GM23248 (cell line): ENCODE measurements around the gene DGKG. TPM values are rescaled to one million over a fixed set of nuclear protein-coding genes. Genes with fewer than 3 reads are reported as not detected.

Experiments
- DNase-seq: peaks from one replicate; pipeline ENCODE4 v3.0.0-alpha.2; 2015
- H2AFZ ChIP-seq: fragments of 200-600 bp; sonication (generic); 2 replicates; pipeline ENCODE4 v1.6.1; 2016; ENCODE audit warnings: antibody characterized with exemption
- H3F3A ChIP-seq: fragments of 200-600 bp; sonication (generic); 2 replicates; pipeline ENCODE4 v1.6.1; 2016; ENCODE audit warnings: mild to moderate bottlenecking, antibody characterized with exemption, mixed run types; ENCODE audit not compliant: insufficient read depth
- H3K27ac ChIP-seq: fragments of 200-600 bp; sonication (generic); 2 replicates; pipeline ENCODE4 v1.5.1; 2016; ENCODE audit warnings: mild to moderate bottlenecking
- H3K27me3 ChIP-seq: fragments of 200-600 bp; sonication (generic); replicated peaks from 2 replicates; pipeline ENCODE4 v1.6.1; 2016; ENCODE audit warnings: mild to moderate bottlenecking; ENCODE audit not compliant: insufficient read depth
- H3K36me3 ChIP-seq: fragments of 200-600 bp; sonication (generic); 2 replicates; pipeline ENCODE4 v1.6.1; 2016; ENCODE audit warnings: low read depth, mild to moderate bottlenecking
- H3K4me1 ChIP-seq: fragments of 200-600 bp; sonication (generic); 2 replicates; pipeline ENCODE4 v1.6.1; 2016; ENCODE audit warnings: mild to moderate bottlenecking; ENCODE audit not compliant: insufficient read depth
- H3K4me2 ChIP-seq: fragments of 200-600 bp; sonication (generic); one replicate; pipeline ENCODE4 v1.6.1; 2016; ENCODE audit warnings: mild to moderate bottlenecking; ENCODE audit not compliant: unreplicated experiment
- H3K4me3 ChIP-seq: fragments of 200-600 bp; sonication (generic); 2 replicates; pipeline ENCODE4 v1.5.1; 2016; ENCODE audit warnings: mild to moderate bottlenecking
- H3K79me2 ChIP-seq: fragments of 200-600 bp; sonication (generic); 2 replicates; pipeline ENCODE4 v1.6.1; 2016; ENCODE audit warnings: mild to moderate bottlenecking; ENCODE audit not compliant: insufficient read depth
- H3K9ac ChIP-seq: fragments of 200-600 bp; sonication (generic); 2 replicates; pipeline ENCODE4 v1.6.1; 2016; ENCODE audit warnings: mild to moderate bottlenecking
- H3K9me2 ChIP-seq: fragments of 200-600 bp; sonication (generic); 2 replicates; pipeline ENCODE4 v1.6.1; 2016; ENCODE audit warnings: mixed run types, mild to moderate bottlenecking, moderate library complexity; ENCODE audit not compliant: insufficient read depth
- H3K9me3 ChIP-seq: fragments of 200-600 bp; sonication (generic); one replicate; pipeline ENCODE4 v1.6.1; 2017; ENCODE audit warnings: low read depth
- H4K20me1 ChIP-seq: fragments of 200-600 bp; sonication (generic); 2 replicates; pipeline ENCODE4 v1.6.0; 2016; ENCODE audit not compliant: insufficient read depth
- EZH2 ChIP-seq: fragments of 200-600 bp; sonication (generic); IDR thresholded peaks from 2 replicates; pipeline ENCODE4 v1.6.1; 2018; ENCODE audit warnings: antibody characterized with exemption, mild to moderate bottlenecking; ENCODE audit not compliant: insufficient read depth, poor library complexity, severe bottlenecking
- EZH2phosphoT487 ChIP-seq: fragments of 200-600 bp; sonication (generic); IDR thresholded peaks from 2 replicates; pipeline ENCODE4 v1.6.1; 2018; ENCODE audit warnings: antibody characterized with exemption, moderate library complexity, mild to moderate bottlenecking, low read depth; ENCODE audit not compliant: insufficient read depth
- WGBS, 2 experiments: methylation state at CpG; one replicate each; pipeline ENCODE4 v1.1.6; 2015 to 2017; ENCODE audit warnings: low lambda C conversion rate in 2 of 2, low coverage in 1 of 2; ENCODE audit errors: missing lambda C conversion rate in 2 of 2; 5-methylcytosine and 5-hydroxymethylcytosine counted together
- in situ Hi-C: fragments of 300-500 bp; cut with MboI; formaldehyde crosslinking; loops from 2 replicates; pipeline ENCODE4 v1.15.0; 2020
- polyA plus RNA-seq: library from polyadenylated mRNA; unstranded; fragments of >200 nt; fragmentation: Nextera tagmentation; extraction: Ambion mirVana; gene quantifications from 2 replicates; pipeline ENCODE4 v1.2.1, GENCODE V29; 2016
- total RNA-seq: library from RNA; depleted of rRNA; stranded (reverse); fragments of >200 nt; shearing (Covaris generic); gene quantifications from 2 replicates; pipeline ENCODE4 v1.2.3, GENCODE V29; 2014

Gene DGKG
- total and polyA plus RNA-seq, 2 experiments from 2014 or later, result not detected

DNA sequence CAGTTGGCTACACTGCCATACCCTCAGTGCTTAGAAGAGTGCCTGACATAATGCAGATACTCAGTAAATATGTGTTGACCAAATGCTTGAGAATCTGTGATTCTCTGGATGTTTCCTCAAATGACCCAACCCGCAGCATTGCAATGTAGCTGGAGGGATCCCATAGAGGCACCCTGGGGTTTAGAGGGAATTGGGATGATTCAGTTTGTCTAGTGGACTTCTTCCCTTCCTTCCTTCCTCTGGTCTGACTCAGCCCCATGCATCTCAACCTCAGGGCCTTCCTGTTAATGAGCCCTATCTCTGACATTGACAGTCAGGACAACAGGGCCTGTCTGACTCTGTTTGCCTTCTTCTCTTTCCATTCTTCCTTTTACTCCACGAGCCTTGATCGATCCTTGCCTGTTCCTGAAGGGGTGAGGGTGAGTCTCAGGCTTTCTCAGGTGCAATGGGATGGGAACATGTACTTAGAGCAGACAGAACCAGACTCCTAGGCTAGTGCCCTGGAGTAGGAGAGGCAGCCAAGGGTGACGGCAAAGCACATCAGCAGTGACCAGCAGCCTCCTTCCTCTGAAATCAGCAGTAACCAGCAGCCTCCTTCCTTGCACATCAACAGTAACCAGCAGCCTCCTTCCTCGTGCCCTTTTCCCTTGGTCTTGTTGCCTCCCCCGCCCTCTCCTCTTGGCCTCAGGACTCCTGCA is 78.2 kb downstream of the DGKG start:
- in situ Hi-C loops, result no loop called here
- peaks cover 44% of the 10 kb centered on the region for H3F3A ChIP-seq
- no peak overlapping the region for H2AFZ ChIP-seq
- no peak for TF ChIP-seq EZH2phosphoT487
- no peak for TF ChIP-seq EZH2
- 73 to 77% methylated on average over 6 of the region's 6 CpGs for WGBS, 2 experiments
- H3K36me3 ChIP-seq, result no peaks in the 10 kb centered on the region
- no peak overlapping the region for H3K9ac ChIP-seq
- no peaks in the 10 kb centered on the region for H3K79me2 ChIP-seq
- H4K20me1 ChIP-seq, result no peaks in the 10 kb centered on the region
- H3K4me3 ChIP-seq, result no peak overlapping the region
- H3K27ac ChIP-seq, result peak overlapping the region; percentile 50
- H3K9me2 ChIP-seq, result no peaks in the 10 kb centered on the region
- no peak overlapping the region for H3K4me2 ChIP-seq
- H3K9me3 ChIP-seq, result no peaks in the 10 kb centered on the region
- peak; percentile 86 for DNase-seq
- H3K27me3 ChIP-seq, result no peaks in the 10 kb centered on the region
- H3K4me1 ChIP-seq, result peaks cover 38% of the 10 kb centered on the region

DNA sequence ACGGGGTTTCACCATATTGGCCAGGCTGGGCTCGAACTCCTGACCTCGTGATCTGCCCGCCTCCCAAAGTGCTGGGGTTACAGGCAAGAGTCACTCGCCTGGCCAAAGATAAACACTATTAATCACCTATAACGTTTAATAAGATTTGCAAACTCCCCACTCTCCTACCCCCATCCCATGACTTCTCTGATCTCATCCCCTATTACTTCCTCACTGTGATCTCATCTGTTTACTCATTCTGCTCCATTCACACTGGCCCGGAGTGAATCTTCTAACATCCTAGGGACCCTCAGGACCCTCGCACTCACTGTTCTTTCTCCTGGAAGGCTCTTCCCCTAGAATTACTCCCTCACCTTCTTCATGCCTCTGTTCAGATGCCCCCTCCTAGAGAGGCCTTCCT is 78.9 kb downstream of the DGKG start:
- H3K9ac ChIP-seq, result no peak overlapping the region
- no peak overlapping the region for H3K4me2 ChIP-seq
- in situ Hi-C loops, result no loop called here
- H4K20me1 ChIP-seq, result no peaks in the 10 kb centered on the region
- WGBS, 2 experiments, result 59 to 60% methylated on average over 8 of the region's 8 CpGs
- no peaks in the 10 kb centered on the region for H3K9me3 ChIP-seq
- H3F3A ChIP-seq, result peaks cover 37% of the 10 kb centered on the region
- H3K36me3 ChIP-seq, result no peaks in the 10 kb centered on the region
- TF ChIP-seq EZH2 (no peak), EZH2phosphoT487 (no peak)
- H3K9me2 ChIP-seq, result no peaks in the 10 kb centered on the region
- no peaks in the 10 kb centered on the region for H3K27me3 ChIP-seq
- no peaks in the 10 kb centered on the region for H3K79me2 ChIP-seq
- no peak overlapping the region for H2AFZ ChIP-seq
- DNase-seq, result peak; percentile 26
- H3K27ac ChIP-seq, result peak overlapping the region; percentile 50
- peaks cover 31% of the 10 kb centered on the region for H3K4me1 ChIP-seq
- H3K4me3 ChIP-seq, result no peak overlapping the region

DNA sequence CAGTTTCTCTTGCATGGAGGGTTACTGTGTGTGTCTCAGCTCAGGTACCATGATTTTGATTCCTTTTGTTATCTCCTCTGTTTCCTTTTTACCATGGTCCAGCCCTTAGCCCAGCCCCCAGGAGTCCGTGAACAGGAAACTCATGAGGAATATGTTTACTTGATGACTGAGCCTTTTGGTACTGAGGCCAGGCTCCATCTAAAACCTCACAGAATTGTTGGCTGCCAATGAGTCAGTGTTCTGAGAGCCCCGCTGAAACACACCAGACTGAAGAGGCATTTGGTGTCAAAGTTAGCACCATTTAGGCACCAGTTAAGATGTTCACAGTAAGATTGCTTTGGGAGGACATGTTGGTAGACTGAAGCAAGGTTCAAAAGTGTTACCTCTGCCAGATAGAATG is 80.9 kb downstream of the DGKG start:
- Histone ChIP-seq H3K4me2 (peak overlapping the region; percentile 14), H3K9me3 (no peaks in the 10 kb centered on the region), H3K27ac (no peak overlapping the region), H4K20me1 (no peaks in the 10 kb centered on the region), H3K79me2 (no peaks in the 10 kb centered on the region), H3K27me3 (peaks cover 12% of the 10 kb centered on the region), H3K36me3 (no peaks in the 10 kb centered on the region), H3K9ac (no peak overlapping the region), H2AFZ (no peak overlapping the region), H3K4me1 (peaks cover 22% of the 10 kb centered on the region), H3K4me3 (no peak overlapping the region), H3F3A (peaks cover 28% of the 10 kb centered on the region), H3K9me2 (no peaks in the 10 kb centered on the region)
- 0% methylated on average over 2 of the region's 2 CpGs for WGBS, 2 experiments
- DNase-seq, result peak; percentile 91
- TF ChIP-seq EZH2 (no peak), EZH2phosphoT487 (no peak)
- in situ Hi-C loops, result no loop called here

DNA sequence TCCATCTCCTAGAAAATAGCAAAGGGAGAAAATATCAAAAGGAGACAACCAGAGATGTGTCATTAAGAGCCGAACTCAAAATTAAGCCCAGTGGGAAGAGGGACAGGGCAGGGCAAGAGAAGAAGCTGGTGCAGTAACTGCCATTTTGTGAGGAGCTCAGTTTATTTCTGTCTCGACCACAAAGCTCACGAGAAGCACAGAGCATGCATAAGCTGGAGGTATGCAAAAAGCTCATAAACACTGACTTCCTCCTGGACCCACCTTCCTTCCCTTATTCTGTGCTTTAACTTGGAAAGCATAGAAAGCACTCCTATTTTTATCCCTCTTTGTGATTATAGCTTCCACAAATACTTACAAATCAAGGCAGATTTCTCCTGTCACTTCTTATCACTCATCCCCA is 81.3 kb downstream of the DGKG start:
- no peak for TF ChIP-seq EZH2
- TF ChIP-seq EZH2phosphoT487, result no peak
- H4K20me1 ChIP-seq, result no peaks in the 10 kb centered on the region
- no peaks in the 10 kb centered on the region for H3K9me2 ChIP-seq
- H3K79me2 ChIP-seq, result no peaks in the 10 kb centered on the region
- no peaks in the 10 kb centered on the region for H3K36me3 ChIP-seq
- peaks cover 22% of the 10 kb centered on the region for H3K4me1 ChIP-seq
- H3K27me3 ChIP-seq, result peaks cover 16% of the 10 kb centered on the region
- H3K27ac ChIP-seq, result no peak overlapping the region
- no peak overlapping the region for H3K9ac ChIP-seq
- no peaks in the 10 kb centered on the region for H3K9me3 ChIP-seq
- H3K4me2 ChIP-seq, result no peak overlapping the region
- 89 to 97% methylated on average over 3 of the region's 3 CpGs for WGBS, 2 experiments
- DNase-seq, result no peak
- in situ Hi-C loops, result no loop called here
- no peak overlapping the region for H3K4me3 ChIP-seq
- no peak overlapping the region for H2AFZ ChIP-seq
- peaks cover 28% of the 10 kb centered on the region for H3F3A ChIP-seq
